Muscle of back (tissue), 11 donors: ENCODE results near the gene LPAR1. TPM values are rescaled to one million over a fixed set of nuclear protein-coding genes. Genes with fewer than 3 reads are reported as not detected.

Experiments
- DNase-seq, 3 donors: peaks; one replicate each; pipeline versions ENCODE4 v3.0.0 to v3.0.0-alpha.2; 2013
- polyA plus RNA-seq, 10 donors: library from polyadenylated mRNA; unstranded; fragments of 120-200 nt; gene quantifications; one replicate each; pipeline ENCODE4 v1.2.1, GENCODE V29; 2013; ENCODE audit not compliant: insufficient read length in 10 of 10

LPAR1 gene
- polyA plus RNA-seq, 10 donors, result 40.5 to 68.3 (median 53.0) TPM

DNA sequence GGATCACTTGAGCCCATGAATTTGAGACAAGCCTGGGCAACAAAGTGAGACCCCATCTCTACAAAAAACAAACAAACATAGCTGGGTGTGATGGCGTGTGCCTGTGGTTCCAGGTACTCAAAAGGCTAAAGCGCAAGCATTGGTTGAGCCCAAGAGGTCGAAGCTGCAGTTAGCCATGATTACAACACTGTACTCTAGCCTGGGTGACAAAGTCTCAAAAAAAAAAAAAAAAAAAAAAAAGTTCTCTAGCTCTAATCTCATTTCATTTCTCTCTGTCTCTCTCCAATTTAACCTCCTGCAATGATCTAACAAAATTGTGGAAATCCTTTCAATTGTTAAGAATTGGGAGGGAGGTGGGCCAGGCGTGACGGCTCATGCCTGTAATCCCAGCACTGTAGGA lies 33.3 kb downstream of the LPAR1 start:
- no peak for DNase-seq

GRCh38 chr9:111003182-111003581 lies 35.1 kb downstream of the LPAR1 start:
- no peak for DNase-seq

DNA sequence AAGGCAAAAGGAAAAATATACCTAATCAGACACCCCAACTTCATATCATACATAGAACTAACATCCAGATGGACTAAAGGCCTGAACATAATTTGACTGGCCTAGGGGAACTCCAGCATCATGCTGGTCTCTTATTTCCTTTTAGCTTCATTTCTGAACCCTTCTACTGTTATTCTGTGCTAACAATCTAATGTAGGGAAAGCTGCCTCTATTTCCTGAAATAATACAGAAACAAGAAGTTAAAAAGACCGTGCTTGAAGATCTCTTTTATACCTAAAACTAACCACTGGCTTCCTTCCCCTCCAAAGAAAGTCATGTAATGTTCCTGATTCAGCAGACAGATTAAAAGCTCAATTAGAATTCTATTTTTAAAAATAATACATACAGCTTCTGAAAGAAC lies 36.7 kb downstream of the LPAR1 start:
- no peak for DNase-seq

GRCh38 chr9:111000202-111000601 lies 38.1 kb downstream of the LPAR1 start:
- DNase-seq, result no peak

DNA sequence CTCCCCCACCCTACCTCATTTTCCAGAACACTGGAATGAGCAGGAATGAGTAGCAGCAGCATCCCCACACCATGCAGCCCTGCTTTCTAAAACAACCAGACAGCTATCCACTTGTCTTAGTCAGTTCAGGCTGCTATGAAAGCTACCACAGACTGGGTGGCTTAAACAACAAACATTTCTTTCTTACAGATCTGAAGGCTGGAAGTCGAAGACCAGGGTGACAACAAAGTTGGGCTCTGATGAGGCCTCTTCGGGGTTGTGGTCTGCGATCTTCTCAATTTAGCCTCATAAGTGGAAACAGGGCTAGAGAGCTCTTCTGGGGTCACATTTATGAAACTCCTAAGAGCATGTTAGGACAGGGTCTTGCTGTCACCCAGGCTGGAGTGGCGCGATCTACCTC lies 38.9 kb downstream of the LPAR1 start:
- no peak for DNase-seq

DNA sequence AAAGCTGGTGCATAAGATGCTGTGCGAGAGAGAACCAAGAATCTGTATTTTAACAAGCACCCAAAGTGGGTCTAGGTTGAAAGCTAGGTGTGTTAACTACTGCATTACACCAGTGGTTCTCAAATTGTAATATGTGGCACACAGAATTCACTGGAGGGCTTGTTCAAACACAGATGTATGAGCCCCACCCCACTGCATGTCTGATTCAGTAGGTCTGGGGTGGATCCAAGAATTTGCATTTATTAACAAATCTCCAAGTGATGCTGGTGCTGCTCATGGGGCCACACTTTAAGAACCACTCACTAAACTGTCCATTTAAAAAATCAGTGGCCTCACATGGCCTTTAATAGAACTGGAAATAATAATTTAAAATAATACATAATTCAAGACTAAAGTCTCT lies 40.4 kb downstream of the LPAR1 start:
- DNase-seq, result no peak

DNA sequence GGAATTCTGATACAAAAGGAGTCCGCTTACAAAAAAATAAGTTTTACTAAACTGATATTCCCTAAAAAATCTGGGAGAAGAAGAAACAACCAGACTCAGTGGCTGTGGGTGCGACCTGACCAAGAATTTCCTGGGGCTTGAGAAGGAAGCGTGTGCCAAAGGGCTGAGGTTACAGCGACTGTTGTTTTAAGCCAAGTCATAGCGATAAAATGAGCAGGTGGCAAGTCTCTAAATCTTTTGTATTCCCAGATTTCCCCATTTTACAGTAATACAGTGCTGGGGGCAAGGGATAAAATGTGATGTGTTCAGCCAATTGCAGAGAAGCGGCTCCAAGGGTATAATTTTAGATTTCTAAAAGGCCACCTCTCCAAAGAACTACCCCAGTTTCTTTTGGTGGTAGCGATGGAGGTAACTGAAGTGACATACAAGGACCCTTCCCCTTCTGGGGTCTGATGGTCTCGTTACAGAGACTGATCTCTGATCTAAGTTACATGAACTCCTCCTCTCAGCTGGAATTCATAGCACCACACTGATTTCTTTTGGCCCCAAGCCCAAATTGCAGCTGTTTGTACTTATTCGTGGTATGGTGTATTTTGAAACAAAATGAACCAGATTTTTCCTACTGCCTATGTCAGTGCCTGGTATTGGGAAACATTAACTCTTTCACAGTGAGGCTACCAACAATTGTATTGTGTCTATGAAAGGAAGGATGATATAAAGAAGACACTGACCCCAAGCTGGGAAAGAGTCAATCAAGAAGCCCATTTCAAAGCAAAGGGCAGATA lies 41.6 kb downstream of the LPAR1 start:
- DNase-seq, result peak; percentile 68 to 77 (median 73)

DNA sequence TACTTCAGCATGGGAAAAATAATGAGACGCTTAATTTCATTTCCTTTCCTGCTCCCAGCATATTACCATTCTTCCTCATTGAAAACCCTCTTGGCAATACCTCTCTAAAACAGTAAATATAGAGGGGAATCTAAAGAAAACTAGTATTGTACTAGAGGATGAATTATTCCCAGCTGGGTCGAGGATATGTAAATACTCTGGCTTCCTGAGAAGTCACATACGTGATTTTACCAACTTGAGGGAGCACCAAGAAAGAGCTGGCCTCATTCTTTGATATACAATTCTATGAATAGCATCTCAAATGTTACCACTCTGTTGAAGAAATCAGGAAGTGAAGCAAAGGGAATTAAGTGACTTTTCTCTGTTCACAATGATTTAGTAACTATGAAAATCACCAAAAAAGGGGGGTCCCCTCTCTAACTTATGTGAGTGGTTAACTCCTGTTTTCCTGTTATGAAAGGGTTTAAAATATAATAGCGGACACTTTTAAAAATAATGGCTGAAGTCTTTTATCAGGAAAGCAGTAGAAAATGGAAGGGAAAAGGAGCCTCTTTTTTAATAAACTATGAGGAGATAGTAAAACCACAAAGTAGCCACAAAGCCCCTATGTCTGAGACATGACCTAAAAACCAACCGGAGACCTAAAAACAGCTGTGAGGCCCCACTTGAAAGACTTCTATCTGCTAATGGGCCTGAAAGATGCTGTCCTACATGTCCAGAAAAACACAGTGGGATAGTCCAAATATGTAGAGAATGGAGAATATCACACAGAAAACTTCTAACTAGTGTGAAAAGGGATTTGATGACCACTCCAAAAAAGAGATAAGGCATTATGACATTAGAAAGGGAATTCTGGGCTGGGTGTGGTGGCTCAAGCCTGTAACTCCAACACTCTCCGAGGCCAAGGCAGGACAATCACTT lies 42.6 kb downstream of the LPAR1 start:
- peak in 1 of 3 donors; percentile 33 for DNase-seq

GRCh38 chr9:110994771-110995241 lies 43.5 kb downstream of the LPAR1 start:
- peak in 1 of 3 donors; percentile 45 for DNase-seq

GRCh38 chr9:110990481-110990880 lies 47.8 kb downstream of the LPAR1 start:
- DNase-seq, result no peak

DNA sequence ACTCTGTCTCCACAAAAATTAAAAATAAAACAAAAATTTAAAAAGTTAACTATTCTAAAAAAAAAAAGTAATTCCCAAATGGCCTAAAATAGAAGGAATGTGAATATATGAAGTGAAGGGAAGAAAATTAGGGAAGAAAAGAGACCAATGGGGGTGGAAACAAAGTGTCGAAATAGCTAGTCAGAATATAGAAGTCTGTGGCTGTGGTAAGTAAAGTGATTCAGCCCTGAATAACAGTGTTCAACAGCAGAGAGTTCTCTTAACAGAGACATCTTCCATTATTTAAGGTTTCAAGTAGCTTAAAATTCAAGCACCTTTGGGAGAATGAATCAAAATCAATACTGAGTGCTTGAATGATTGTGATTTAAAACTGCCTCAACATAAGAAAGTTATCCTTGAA lies 51.7 kb downstream of the LPAR1 start:
- DNase-seq, result no peak

DNA sequence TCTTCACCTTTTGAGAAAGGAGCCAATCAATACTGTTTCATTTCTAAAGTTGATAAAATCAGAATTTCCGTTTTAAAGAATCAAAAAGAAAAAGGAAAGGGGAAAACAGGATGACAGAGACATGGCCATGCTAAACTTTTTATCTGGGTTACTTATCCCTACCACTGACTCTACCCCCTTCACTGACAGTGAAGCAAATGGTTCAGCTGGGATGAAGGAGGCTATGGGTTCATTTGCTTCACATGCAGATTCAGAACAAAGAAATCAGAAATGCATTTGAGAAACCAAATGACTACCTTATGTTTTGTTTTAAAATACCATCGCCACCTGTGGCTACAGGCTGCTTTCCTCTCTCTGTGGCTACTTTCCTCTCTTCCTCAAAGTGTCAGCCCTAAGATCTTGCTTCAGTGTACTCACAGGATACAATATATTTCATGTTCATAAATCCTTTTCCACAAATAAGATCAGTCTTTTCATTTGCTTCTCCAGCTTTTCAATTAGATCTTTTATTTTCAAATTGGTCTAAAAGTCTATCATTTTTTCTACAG lies 53.3 kb downstream of the LPAR1 start:
- DNase-seq, result no peak

GRCh38 chr9:110980261-110980660 lies 58.0 kb downstream of the LPAR1 start:
- DNase-seq, result no peak

DNA sequence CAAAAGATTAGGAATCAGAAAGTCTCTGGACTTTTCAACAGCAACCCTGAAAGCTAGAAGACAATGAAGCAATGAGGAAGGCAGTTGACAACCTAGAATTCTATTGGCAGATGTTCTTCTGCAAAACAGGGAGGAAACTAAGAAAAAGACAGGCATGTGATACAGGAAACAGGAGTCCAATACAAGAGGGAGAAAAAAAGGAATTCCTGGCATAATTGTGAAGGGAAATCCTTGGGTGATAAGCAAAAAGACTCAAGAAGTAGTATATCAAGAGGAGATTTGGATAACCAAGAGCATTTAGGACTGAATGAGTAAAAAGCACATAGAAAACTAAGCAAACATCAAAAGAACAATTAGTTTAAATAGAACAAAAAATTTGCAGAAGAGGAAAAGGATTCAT lies 58.6 kb downstream of the LPAR1 start:
- DNase-seq, result no peak

- DNase-seq, result no peak
Observed at GRCh38 chr9:110978516-110978915, 59.8 kb downstream of the LPAR1 start.

GRCh38 chr9:110977259-110977709 lies 61.0 kb downstream of the LPAR1 start:
- DNase-seq, result peak; percentile 29 to 60 (median 56)

DNA sequence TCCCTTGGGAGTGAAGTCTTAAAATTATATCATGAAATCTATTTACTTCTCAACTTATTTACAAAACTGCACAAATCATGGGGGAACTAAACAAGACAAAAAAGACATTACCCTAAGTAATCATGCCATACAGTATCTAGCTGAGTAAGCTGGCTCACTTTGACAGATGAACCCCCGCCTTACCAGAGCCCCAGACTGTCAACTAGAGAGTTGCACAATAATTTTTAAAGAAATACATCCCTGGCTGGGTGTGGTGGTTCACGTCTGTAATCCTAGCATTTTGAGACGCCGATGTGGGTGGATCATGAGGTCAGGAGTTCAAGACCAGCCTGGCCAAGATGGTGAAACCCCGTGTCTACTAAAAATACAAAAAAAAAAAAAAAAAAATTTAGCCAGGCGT lies 62.3 kb downstream of the LPAR1 start:
- no peak for DNase-seq

GRCh38 chr9:110975278-110975677 lies 63.0 kb downstream of the LPAR1 start:
- no peak for DNase-seq

DNA sequence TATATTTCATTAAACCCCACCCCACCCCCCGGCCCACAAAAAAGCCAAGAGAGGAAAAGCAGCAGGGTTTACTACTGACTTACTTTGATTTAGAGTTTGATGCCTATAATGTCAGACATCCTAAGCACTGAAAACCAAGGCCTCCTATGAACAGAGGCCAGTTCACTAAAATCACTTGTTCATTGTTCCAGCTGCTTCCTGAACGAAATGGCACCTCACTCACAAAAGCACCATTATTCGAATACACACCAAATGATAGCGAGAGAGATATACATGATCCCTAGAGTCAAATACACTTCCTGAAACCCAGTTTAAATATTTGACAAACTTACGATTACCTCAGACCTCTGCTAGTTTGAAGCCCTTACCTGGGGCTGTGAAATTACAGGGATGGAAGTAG lies 66.6 kb downstream of the LPAR1 start:
- no peak for DNase-seq

DNA sequence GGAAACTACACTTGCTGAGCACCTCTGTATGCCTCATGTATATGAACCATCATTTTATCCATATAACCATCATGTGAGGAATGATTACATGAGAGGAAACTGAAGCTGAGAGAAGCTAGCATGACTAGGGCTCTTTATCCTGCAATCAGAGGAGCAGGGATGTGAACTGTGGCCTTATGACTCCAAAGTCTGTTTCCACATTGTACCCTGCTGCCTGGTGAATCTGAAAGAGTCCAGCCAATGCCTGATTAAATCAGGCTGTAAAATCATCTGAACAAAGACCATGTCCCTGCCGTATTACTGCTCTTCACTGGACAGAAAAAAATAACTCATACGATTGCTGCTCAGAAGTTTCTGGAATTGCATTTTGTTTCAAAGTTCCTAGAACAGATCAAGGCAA lies 67.0 kb downstream of the LPAR1 start:
- DNase-seq, result no peak

DNA sequence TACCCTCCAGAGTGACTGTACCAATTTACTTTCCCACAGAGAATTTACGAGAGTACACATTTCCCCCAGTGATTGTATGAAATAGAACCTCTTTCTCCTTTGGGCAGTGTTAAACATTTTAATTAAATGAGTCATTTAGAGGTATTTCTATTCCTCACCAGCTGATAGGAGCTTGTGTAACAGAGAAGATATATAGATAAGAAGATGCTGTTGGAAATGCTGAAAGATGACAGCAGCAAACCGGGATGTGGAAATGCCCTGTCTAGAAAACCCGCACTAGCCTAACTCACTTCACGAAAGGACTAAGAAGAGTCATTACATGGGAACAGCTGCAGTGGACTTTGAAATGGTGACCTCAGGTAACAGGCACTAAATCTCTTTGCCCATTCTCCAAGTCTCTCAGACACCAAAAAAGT lies 68.3 kb downstream of the LPAR1 start:
- peak in 1 of 3 donors; percentile 58 for DNase-seq

- DNase-seq, result no peak
Observed at GRCh38 chr9:110968096-110968495, 70.2 kb downstream of the LPAR1 start.
